Ishikawa (cell line): Measurements from ENCODE around the gene GAL3ST2.

Source experiments
- CEBPB ChIP-seq: IDR thresholded peaks from 2 replicates; pipeline ENCODE4 v1.6.1; 2012
- CREB1 ChIP-seq: IDR thresholded peaks from 2 replicates; pipeline ENCODE4 v1.6.1; 2012; ENCODE audit warnings: low read depth
- EGR1 ChIP-seq: IDR thresholded peaks from 2 replicates; pipeline ENCODE4 v1.6.1; 2012
- EP300 ChIP-seq: IDR thresholded peaks from 2 replicates; pipeline ENCODE4 v1.6.1; 2012; ENCODE audit warnings: borderline replicate concordance
- FOXM1 ChIP-seq: IDR thresholded peaks from 2 replicates; pipeline ENCODE4 v1.6.1; 2012; ENCODE audit warnings: low read depth, borderline replicate concordance
- MAX ChIP-seq: IDR thresholded peaks from 2 replicates; pipeline ENCODE4 v1.6.1; 2012
- NFIC ChIP-seq: IDR thresholded peaks from 2 replicates; pipeline ENCODE4 v1.6.1; 2012
- RAD21 ChIP-seq: IDR thresholded peaks from 2 replicates; pipeline ENCODE4 v1.6.1; 2012; ENCODE audit warnings: low read depth
- REST ChIP-seq: IDR thresholded peaks from 2 replicates; pipeline ENCODE4 v1.6.1; 2012; ENCODE audit warnings: low read depth, mild to moderate bottlenecking
- TAF1 ChIP-seq: IDR thresholded peaks from 2 replicates; pipeline ENCODE4 v1.6.1; 2012; ENCODE audit warnings: low read depth, mild to moderate bottlenecking
- TCF12 ChIP-seq: IDR thresholded peaks from 2 replicates; pipeline ENCODE4 v1.6.1; 2012; ENCODE audit warnings: low read depth
- TEAD4 ChIP-seq: IDR thresholded peaks from 2 replicates; pipeline ENCODE4 v1.6.1; 2012
- USF1 ChIP-seq: IDR thresholded peaks from 2 replicates; pipeline ENCODE4 v1.6.1; 2012
- YY1 ChIP-seq: IDR thresholded peaks from 2 replicates; pipeline ENCODE4 v1.6.1; 2012; ENCODE audit warnings: low read depth
- ZBTB7A ChIP-seq: IDR thresholded peaks from 2 replicates; pipeline ENCODE4 v1.6.1; 2012; ENCODE audit warnings: low read depth

The GAL3ST2 gene

GRCh38 chr2:241821460-241822263 lies 45.0 kb downstream of the GAL3ST2 start:
- no peak for TF ChIP-seq RAD21
- TF ChIP-seq YY1: no peak
- TF ChIP-seq REST: no peak
- TF ChIP-seq EGR1: no peak
- TF ChIP-seq TCF12: no peak
- no peak for TF ChIP-seq MAX
- no peak for TF ChIP-seq TAF1
- TF ChIP-seq CREB1: no peak
- TF ChIP-seq CEBPB: no peak
- TF ChIP-seq FOXM1: no peak
- no peak for TF ChIP-seq ZBTB7A
- TF ChIP-seq NFIC: no peak
- no peak for TF ChIP-seq USF1
- TF ChIP-seq EP300: no peak
- TF ChIP-seq TEAD4: no peak

GRCh38 chr2:241822264-241822623 lies 45.6 kb downstream of the GAL3ST2 start:
- TF ChIP-seq NFIC (no peak), CEBPB (no peak), CREB1 (no peak), EP300 (no peak), YY1 (no peak), TCF12 (no peak), FOXM1 (no peak), ZBTB7A (no peak)

GRCh38 chr2:241827394-241827793 lies 50.8 kb downstream of the GAL3ST2 start:
- TF ChIP-seq TEAD4: no peak
- no peak for TF ChIP-seq CREB1
- no peak for TF ChIP-seq TCF12
- TF ChIP-seq RAD21: no peak
- TF ChIP-seq REST: no peak
- no peak for TF ChIP-seq ZBTB7A
- TF ChIP-seq FOXM1: no peak
- no peak for TF ChIP-seq NFIC
- no peak for TF ChIP-seq USF1
- TF ChIP-seq EP300: no peak
- no peak for TF ChIP-seq YY1
- no peak for TF ChIP-seq CEBPB
- no peak for TF ChIP-seq MAX
- TF ChIP-seq EGR1: no peak

GRCh38 chr2:241833101-241833663 lies 56.6 kb downstream of the GAL3ST2 start:
- TF ChIP-seq TEAD4: no peak
- TF ChIP-seq MAX: no peak
- no peak for TF ChIP-seq CEBPB
- no peak for TF ChIP-seq REST
- TF ChIP-seq EGR1: no peak
- TF ChIP-seq CREB1: no peak
- TF ChIP-seq FOXM1: no peak
- TF ChIP-seq RAD21: no peak
- TF ChIP-seq TAF1: no peak
- no peak for TF ChIP-seq USF1
- TF ChIP-seq NFIC: no peak
